NCI-H748 (cell line): Measurements from ENCODE around the gene TLN1.

Experiments used
- DNase-seq: peaks from one replicate; lab custom pipeline; 2025; ENCODE audit not compliant: unreplicated experiment; lab: John Stamatoyannopoulos, UW

TLN1 gene

DNA sequence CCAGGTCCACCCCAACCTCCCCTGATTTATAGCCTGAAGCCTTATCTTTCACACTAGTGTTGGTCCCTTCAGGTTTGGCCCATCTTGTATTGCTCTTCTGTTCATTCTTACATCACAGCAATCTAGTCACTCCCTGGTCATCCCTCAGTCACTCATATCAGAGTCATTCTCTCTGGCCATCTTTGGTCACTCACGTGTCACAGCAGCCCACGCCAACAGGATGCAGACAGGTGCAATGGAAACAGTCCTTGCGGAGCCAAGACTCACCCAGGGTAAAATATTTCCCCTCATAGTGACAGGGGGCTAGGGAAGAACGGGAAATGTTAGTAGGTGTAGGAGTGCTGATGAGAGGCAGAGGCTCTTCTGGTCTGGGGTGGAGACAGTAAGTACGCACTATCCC lies 21.5 kb upstream of the TLN1 start:
- no peak for DNase-seq

DNA sequence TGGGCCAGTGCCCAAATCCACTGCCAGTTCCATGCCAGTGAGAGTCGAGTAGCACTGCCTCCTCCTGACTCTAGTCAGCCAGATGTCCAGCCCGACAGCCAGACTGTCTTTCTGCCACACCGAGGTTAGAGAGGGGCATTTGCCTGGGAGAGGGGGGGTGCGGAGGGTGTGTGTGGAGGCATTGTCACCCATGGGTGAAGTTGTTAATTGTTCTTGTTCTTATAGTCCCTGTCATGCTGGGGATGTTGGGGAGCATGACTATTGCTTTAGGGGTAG lies 18.2 kb upstream of the TLN1 start:
- no peak for DNase-seq

DNA sequence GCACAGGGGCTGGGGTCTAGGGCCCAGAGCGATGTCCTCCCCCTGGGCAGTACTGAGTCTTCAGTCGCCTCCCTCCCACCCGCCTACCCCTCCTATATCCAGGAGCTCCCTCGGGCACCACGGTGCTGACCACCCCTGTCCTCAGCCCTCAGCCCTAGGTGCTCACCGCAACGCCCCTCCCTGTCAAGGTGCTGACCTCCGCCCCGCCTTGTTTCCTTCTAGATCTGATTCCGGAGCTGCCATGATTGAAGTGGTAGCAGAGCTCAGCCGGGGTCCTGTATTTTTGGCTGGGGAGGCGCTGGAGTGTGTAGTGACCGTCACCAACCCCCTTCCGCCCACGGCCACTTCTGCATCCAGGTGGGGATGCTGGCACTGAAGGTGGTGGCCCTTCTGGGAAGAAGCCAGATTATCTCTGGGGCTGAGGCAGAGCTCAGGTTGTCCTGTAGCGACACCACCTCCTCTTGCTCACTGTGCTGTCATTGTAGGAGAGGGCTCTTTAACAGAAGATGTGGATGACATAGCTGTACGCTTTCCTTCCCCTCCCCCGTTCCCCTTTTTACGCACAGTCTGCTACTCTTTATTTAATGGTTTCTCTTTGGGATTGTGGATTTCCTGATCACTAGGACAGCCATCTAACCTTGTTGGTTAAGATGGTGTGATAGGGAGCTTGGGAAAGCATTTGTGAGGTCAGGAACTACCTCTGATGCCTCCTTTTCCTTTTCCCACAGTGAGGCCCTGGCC lies 17.7 kb upstream of the TLN1 start:
- DNase-seq = peak; percentile 33

DNA sequence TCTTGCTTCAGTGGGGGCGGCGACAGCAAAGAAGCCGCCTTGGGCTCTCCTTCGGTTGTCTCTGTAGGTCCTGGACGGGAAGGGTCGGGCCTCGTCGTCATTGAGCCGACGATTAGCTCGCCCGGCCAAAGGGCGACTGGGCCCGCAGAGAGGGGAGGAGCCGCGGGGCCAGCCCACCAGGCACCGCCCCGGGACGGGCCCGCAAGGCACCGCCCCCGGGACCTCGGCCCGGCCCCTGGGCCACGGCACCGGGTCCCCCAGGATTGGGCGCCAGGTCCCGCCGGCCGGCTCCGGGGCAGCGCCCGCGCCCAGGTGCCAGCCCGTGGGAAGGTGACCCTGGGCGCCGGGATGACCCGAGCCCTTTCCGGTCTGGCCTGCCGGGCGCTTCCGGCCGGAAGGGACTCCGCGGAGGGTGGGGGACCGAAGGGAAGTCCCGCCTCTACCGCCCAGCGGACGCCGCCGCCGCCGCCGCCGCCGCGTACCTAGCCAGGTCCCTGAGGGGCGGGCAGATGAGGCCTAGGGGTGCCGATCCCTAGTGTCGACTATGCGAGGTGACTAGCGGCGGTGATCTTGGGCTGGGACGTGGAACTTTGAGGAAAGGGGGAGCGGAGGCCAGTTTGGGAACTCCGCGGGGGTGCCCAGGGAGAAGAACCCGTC lies 17.0 kb upstream of the TLN1 start, which contains the start of the genes GBA2 and RGP1:
TSS of gene GBA2 (minus strand) at position 371 of the 657 bp plus-strand sequence. CDS start 524 bp downstream, outside the sequence.
TSS of gene RGP1 (plus strand) at position 430 of the 657 bp plus-strand sequence. CDS start 469 bp downstream, outside the sequence.
- DNase-seq = peak; percentile 86

DNA sequence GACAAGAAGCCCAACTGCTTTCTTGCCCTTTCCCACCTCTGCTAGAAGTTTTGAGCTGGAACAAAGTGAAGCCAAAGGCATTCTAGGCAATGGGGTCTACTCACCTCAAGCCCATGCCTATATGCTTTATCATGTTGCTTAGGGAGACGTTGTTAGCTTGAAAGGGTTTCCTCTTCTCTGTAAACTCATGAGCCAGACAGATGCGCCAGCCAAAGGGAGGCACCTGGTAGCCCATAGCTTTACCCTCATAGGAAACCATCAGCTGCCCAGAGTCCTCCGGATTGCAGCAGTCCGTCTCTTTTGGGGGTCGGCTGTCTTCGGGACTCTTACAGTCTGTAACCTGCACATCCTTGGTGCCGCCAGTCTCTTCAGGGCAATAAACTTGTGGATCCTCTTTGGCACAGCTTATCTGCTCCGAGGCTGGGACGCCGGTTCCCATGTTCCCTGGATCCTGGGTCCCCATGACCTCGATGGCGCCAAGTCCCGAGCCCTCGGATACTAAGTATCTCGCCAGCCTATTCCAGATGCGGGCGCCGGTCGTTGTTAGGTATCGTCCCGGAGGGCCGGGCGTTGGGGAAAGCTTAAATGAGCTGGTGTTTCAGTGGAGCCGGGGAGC lies 16.4 kb upstream of the TLN1 start:
- DNase-seq = peak; percentile 38

DNA sequence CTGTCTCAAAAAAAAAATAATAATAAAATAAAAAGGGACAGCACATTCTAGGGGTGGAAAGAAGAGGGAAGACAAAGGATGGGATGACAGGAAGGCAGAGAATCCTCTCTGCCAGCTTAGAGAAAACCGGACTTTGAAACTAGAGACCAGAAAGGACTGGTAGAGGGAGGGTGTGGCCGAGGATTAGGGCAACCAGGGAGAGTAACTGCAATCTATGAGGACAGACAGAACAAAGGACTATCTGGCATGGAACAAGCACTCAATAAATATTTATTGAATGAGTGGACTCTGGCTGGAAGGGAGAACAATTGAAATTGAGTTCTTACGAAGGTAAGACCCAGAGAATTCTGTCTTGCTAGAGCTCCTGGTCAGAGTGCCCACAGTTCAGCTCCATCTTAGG lies 14.6 kb upstream of the TLN1 start:
- peak; percentile 10 for DNase-seq

DNA sequence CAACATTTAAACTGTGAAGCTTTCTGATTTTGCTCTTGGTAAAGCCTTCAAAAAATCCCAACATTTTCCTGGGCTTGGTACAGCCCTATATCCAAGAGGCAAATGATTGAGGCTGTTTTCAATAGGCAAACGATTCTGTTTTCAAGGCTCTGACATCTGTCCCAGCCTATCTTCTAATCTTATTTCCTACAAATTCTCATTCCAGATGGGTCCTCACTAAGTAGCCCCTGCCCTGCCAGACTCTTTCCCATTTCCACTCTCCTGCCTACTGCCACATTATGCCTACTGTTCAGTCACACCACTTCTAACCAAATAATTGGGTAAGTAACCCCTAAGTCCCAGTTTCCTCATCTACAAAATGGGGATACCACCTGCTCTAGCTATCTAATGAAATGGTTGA lies 13.6 kb upstream of the TLN1 start:
- no peak for DNase-seq

DNA sequence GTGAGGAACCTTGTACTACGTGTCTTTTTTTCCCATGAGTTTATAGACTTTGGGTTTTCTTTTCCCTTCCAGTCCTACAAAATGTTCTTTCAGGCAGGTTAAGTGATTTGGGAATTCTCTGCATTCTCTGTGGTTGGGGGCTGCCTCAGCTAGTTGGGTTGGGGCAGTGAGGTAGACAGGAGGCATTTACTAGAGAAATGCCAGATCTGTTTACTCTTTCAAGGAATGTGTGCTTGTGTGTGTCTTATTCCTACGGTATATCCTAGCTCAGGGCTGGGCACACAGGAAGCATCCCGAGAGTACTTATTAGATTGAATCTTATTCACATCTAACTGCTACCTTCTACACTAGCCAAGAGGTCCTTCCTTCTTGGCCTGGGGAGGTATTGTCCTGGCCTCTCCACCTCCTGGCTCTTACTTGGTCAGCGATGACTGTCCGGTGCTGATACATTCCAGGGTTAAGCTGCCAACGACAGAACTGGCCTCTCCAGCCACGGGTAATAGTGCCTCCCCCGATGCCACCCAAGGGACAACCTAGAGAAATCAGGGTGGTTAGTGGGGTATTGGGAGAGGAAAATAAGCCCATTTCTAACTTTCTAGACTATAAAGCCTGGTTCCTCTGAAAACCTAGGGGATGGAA lies 12.0 kb upstream of the TLN1 start:
- DNase-seq = no peak

DNA sequence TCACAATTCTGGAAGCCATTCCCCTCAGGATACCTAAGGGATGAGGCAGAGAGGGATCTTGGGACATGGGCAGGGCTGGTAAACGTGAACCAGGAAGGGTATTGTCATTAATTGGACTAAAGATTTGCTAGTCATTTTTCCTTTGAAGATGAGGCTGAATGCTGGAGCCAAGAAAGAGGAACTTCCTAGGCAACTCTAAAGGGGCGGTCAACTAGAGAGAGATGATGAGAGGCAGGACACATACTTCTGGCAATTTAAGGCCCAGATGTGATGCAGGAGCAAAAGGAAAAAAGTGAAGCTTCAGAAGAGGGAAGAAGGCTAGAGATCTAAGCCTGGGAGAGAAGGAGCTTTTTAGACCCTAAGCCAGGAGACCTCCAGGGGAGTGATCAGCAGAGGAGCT lies 11.5 kb upstream of the TLN1 start:
- DNase-seq = no peak

DNA sequence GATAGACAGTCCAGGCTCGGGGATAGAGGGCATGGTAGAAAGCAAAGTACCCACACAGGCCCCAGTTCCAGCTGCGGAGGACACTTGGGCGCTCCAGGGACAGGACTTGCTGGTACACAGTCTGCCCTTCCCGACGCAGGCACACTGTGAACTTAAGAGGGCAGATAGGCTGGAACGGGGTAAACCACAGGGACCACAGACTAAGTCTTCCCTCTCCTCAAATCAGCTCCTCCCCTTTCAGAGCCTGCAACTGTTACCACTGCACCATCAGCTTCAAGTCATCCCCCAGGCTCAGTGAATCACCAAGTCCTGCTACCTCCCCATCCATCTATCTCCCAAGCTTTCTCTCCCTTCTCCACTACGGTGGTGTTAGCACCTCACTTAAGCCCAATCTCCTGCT lies 9.7 kb upstream of the TLN1 start:
- DNase-seq = no peak

DNA sequence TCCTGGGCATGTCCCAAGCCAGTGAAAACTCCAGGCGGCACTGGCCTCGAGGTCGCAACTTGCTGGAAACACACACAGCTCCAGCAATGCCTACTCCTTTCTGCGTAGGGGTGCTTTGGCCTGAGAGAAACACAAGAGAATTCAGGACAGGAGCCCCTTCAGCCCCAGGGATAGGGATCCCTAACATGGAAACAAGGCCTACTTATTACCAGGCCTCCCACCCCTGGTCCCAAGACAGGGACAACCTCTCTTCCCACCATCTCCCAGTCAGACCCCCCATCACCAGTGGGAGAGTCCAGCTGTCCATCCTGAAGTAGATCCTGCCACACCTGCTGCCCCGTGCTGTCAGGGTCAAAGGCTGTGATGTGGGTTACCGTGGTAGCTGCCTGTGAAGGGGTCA lies 8.2 kb upstream of the TLN1 start:
- DNase-seq = no peak

DNA sequence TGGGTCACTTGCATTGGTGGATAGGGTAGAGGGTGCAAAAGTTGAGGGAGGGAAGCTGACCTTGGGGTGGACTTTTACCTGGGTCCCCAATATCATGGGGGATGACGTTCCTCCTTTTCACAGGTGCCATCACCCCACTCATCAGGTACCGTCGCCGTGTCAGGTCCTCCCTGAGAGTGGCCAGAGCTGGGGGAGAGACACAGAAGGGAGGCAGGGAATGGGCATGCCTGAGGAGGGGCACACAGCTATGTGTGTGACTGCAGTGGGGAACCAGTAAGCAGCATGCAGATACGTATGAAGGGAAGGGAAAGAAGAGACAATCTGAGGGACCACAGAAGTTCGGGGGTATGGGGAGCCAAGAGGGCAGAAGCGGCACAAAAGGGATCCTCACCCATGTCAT lies 6.9 kb upstream of the TLN1 start:
- no peak for DNase-seq

DNA sequence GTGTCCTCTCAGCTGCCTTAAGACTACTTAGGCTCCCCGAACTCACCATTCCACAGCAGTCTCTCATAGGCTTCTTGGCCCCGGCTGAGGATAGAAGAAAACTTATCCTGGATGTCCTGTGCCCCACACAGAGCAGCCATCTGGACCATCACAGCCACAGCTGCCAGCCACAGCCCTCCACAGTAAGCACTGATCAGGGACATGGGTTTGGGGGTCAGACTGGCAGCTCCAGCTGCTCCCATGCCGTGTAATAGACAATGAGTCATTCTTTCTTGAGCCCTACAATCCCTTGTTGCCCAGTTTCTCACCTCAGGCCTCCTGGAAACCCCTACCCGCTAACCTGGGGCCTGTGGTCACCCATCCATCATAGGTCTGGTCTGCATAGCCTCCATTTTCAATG lies 6.2 kb upstream of the TLN1 start:
- no peak for DNase-seq

DNA sequence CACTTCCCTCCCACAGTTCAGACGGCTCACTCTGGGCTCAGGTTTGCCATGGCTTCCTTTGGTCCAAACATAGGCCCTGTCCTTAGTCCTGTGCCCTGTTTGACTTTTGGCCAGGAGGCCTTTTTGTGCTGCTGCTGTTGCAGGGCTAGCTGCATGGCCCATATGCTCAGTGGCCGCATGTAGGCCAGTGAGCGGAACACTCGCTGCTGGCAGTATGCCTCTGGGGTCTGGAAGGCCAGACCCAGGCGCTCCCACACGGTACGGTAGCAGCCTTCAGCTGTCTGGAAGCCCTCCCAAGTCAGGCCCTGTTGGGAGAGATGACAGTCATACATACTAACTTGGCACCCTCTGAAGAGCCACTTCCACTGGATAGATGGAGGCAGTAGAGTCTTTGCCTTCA lies 5.1 kb upstream of the TLN1 start:
- no peak for DNase-seq

DNA sequence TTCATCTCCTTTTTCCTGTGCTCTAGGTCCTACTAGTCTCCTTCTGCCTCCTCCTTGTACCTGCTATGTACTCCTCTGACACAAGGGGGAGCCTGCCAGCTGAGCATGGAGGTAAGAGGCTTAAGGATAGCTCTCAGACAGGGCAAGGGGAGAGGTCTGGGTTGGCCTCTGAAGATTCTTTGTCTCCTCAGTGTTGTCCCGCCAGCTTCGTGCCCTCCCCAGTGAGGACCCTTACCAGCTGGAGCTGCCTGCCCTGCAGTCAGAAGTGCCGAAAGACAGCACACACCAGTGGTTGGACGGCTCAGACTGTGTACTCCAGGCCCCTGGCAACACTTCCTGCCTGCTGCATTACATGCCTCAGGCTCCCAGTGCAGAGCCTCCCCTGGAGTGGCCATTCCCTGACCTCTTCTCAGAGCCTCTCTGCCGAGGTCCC lies 4.2 kb upstream of the TLN1 start:
- peak; percentile 66 for DNase-seq

DNA sequence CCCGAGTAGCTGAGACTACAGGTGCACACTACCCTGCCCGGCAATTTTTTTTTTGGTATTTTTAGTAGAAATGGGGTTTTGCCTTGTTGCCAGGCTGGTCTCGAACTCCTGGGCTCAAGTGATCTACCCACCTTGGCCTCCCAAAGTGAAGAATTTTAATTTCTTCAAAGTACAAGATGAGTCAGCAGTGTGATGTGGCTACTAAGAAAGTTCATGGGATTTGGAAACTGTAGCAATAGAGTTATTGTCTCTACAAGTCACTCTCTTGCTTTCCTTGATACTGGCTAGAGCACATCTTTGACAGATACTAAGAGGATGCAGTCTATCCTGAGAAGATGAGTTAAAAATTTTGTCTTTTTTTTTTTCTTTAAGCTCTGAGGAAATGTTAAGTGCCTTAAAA lies 2.1 kb upstream of the TLN1 start:
- DNase-seq = no peak

DNA sequence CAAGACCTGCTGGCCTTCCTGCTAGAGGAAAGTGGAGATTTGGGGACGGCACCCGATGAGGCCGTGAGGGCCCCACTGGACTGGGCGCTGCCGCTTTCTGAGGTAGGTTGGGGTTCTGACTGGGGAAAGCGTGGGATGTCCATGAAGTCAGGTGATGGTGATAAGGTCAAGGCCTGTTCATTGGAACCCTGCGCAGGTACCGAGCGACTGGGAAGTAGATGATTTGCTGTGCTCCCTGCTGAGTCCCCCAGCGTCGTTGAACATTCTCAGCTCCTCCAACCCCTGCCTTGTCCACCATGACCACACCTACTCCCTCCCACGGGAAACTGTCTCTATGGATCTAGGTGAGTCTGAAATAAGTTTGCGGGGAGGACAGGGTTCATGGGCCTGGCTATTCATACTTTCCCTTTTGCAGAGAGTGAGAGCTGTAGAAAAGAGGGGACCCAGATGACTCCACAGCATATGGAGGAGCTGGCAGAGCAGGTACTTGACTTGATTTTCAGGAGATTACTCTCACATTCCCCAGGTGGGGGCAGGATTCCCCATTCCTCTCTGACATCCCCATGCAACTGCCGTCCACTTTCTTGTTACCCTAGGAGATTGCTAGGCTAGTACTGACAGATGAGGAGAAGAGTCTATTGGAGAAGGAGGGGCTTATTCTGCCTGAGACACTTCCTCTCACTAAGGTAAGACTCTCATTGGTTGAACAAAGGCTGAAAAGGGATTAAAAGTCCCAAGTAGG lies 976 bp upstream of the TLN1 start:
- DNase-seq = peak; percentile 67

DNA sequence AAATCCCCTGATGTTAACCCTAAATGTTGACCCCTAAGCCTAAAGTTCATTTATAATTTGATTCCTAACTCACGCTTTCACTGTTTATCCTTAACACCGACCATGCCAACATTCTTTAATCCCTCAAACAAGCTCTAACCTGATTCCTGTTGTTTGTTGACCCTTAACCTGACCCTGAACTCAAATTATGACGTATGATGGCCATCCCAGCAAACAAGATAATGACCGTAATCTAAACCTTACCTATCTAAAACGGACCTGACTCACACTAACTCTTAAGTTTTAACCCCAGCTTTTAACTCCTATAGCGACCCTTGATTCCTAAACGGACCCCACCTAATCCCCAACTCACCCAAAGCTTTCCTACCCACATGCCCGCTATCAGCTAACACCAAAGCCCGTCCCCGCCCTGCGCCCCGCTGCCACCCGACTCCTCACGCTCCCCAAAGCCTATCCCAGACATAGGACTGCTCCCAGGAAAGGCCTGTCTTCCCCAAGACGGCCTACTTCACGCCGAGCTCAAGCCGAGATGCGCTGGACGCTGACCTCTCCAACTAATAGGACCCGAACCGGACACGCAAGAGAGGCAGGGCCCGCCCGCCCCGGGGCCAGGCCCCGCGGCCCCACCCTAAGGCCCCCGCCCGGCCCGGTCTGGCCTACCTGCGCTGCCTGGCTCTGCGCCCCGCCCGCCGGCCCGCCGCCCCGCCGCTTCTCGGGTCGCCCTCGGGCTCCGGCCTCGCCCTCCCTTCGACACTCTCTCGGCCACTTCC lies 395 bp downstream of the TLN1 start:
- DNase-seq = no peak

DNA sequence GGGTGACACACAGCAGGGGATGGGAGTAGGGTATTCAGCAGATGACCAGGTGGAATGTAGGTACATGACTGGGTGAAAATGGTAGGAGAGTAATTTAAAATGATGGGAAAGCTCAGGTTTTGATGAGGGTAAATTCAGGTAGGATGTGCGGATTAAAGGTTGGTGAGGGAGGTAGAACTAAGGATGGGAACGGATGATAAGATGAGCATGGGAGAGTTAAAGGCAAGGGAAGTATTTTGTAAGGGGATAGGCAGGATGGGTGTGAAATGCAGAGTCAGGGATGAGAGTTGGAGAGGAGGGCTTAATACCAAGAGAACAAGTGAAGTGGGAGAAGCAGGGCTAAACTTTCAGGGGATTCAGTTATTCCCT lies 1.5 kb downstream of the TLN1 start:
- DNase-seq = no peak

DNA sequence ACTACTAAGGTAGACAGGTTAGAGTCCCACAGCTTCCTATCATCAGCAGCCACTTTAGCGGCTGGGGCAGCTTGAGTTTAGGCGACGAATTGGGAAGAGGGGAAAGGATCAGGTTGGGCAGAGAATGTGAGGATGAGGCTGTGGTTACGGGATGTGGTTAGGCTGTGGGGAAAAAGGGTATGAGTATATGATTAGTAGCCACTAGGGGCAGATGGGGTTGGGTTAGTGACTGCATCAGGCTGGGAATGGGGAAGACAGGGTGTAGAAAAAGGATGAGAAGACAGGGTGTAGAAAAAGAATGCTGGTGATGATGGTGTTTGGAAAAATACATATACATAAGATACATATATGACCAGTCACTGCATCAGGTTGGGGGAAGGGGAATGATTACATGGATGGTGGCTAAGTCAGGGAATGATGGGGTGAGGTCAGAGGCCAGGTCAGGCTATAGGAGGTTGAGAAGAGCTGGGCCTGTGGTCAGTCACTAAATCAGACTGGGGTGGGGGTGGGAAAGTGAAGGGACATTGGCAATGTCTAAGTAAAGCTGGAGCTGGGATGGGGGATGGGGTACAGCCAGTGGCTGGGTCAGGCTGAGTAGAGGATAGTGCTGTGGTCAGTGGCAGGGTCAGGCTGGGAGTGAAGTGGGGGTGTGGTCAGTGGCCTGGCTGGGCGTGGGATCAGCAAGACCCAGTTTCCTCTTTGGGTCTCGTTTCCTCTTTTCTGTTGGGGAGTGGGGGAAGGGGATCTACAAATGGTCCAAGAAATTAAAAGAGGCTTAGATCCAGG lies 2.1 kb downstream of the TLN1 start:
- DNase-seq = peak; percentile 10
